22Rv1 (cell line): ENCODE measurements around the gene RNF150.

ENCODE experiments used
- H3K27ac ChIP-seq: fragments of 450-650 bp; 2 replicates; pipeline ENCODE4 v1.5.1; 2017
- CTCF ChIP-seq: fragments of 450-650 bp; IDR thresholded peaks from 2 replicates; pipeline ENCODE4 v1.5.1; 2017; ENCODE audit warnings: mild to moderate bottlenecking
- ZFX ChIP-seq: fragments of 450-650 bp; IDR thresholded peaks from 2 replicates; pipeline ENCODE4 v1.6.1; 2017; ENCODE audit warnings: antibody characterized with exemption, borderline replicate concordance

RNF150 gene

GRCh38 chr4:141130947-141131605, 2.2 kb downstream of the RNF150 start:
- TF ChIP-seq ZFX: no peak
- TF ChIP-seq CTCF: no peak
- no peak overlapping the region for H3K27ac ChIP-seq

DNA sequence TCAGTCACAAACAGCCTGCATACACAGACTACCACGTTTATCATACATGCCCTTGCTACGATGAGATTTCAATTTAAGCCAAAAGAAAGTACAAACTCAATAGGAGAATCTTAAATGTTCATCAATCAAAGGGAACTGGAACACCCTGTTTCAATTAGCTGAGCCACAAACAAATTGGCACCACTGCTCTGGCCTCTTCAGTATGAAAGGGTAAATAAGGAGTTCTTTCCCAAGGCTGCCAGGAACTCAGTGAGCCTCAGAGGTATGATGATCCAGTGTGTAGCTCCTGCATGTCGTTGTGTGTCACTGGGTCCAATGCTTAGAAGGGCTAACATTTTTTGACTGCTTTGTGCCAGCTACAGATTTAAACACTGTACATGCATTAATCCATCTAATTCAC, 5.4 kb downstream of the RNF150 start:
- no peak for TF ChIP-seq ZFX
- no peak for TF ChIP-seq CTCF
- no peak overlapping the region for H3K27ac ChIP-seq

- no peak overlapping the region for H3K27ac ChIP-seq
- no peak for TF ChIP-seq CTCF
- TF ChIP-seq ZFX: no peak
Measured at GRCh38 chr4:141126769-141127168, 6.5 kb downstream of the RNF150 start.

- no peak overlapping the region for H3K27ac ChIP-seq
- TF ChIP-seq ZFX (no peak), CTCF (no peak)
Measured at GRCh38 chr4:141124224-141124623, 9.0 kb downstream of the RNF150 start.

- H3K27ac ChIP-seq: no peak overlapping the region
- TF ChIP-seq ZFX (no peak), CTCF (no peak)
Measured at GRCh38 chr4:141121768-141122454, 11.4 kb downstream of the RNF150 start.

GRCh38 chr4:141121101-141121500, 12.2 kb downstream of the RNF150 start:
- no peak overlapping the region for H3K27ac ChIP-seq
- no peak for TF ChIP-seq CTCF
- no peak for TF ChIP-seq ZFX

- TF ChIP-seq CTCF (no peak), ZFX (no peak)
Measured at GRCh38 chr4:141120036-141120593, 13.2 kb downstream of the RNF150 start.

More at GRCh38 chr4:141120036-141120593, 13.2 kb downstream of the RNF150 start:
- H3K27ac ChIP-seq: no peak overlapping the region
